Activated naive CD8-positive, alpha-beta T cell (primary cell): ENCODE measurements around the gene FEN1.

Source experiments
- H3K27ac Mint-ChIP-seq: one replicate; pipeline ENCODE4 v1.8.0; 2021; ENCODE audit warnings: mixed read lengths
- H3K27me3 Mint-ChIP-seq: one replicate; pipeline ENCODE4 v1.8.0; 2021; ENCODE audit warnings: mixed read lengths
- H3K36me3 Mint-ChIP-seq: one replicate; pipeline ENCODE4 v1.8.0; 2021; ENCODE audit warnings: mixed read lengths
- H3K4me1 Mint-ChIP-seq: one replicate; pipeline ENCODE4 v1.8.0; 2021; ENCODE audit warnings: low read depth, mixed read lengths
- H3K4me3 Mint-ChIP-seq: one replicate; pipeline ENCODE4 v1.8.0; 2021; ENCODE audit warnings: mild to moderate bottlenecking, mixed read lengths
- H3K9me3 Mint-ChIP-seq: one replicate; pipeline ENCODE4 v1.8.0; 2021; ENCODE audit warnings: low read depth, mixed read lengths

The FEN1 gene

GRCh38 chr11:61844909-61845565, 52.3 kb downstream of the FEN1 start:
- Mint-ChIP-seq H3K36me3 (peaks cover 2% of the 10 kb centered on the region), H3K4me1 (peaks cover 4% of the 10 kb centered on the region), H3K9me3 (no peaks in the 10 kb centered on the region), H3K27ac (no peak overlapping the region), H3K27me3 (no peaks in the 10 kb centered on the region), H3K4me3 (no peak overlapping the region)

- Mint-ChIP-seq H3K4me3 (no peak overlapping the region), H3K9me3 (no peaks in the 10 kb centered on the region), H3K4me1 (peaks cover 4% of the 10 kb centered on the region), H3K27me3 (no peaks in the 10 kb centered on the region), H3K36me3 (peaks cover 2% of the 10 kb centered on the region), H3K27ac (no peak overlapping the region)
Observed at GRCh38 chr11:61846362-61847020, 53.8 kb downstream of the FEN1 start.
